A673 (cell line): ENCODE results near the gene SNED1.

Experiments
- EZH2 ChIP-seq: fragments of 200-600 bp; sonication (generic); IDR thresholded peaks from 2 replicates; pipeline ENCODE4 v1.6.1; 2017; ENCODE audit warnings: borderline replicate concordance, low read depth, mild to moderate bottlenecking, mixed read lengths, antibody characterized with exemption, low read length; ENCODE audit not compliant: poor library complexity, severe bottlenecking
- TF ChIP-seq, protein P1 (sequence below): fragments of 300-800, 200-600 bp; sonication (generic); conservative IDR thresholded peaks from 2 replicates; pipeline ENCODE4 v1.5.1; 2017; ENCODE audit warnings: low read depth, mild to moderate bottlenecking, antibody characterized with exemption, low read length, moderate library complexity, mixed read lengths

DNA sequence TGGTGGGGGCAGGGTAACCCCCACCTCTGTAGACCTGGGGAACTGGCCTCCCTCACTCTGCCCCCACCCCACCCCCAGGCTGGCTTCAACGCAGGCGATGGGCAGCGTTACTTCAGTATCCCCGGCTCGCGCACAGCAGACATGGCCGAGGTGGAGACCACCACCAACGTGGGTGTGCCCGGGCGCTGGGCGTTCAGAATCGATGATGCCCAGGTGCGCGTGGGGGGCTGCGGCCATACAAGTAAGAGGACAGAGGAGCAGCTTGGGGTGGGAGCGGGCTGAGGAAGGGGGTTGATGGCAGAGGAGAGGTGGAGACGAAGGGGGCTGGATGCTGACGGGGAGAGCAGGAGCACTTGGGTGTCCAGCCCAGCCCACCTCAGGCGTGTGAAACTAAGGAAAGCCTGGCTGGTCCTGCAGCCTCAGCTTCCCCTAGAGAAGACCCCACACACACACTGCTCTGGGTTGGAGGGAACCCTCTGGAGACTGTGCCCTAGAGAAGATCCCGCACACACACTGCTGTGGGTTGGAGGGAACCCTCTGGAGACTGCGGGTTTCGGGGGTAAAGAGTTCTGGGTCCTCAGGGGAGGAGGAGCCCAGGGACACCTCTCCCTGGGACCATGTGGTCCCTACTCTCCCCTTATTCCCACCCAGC, 36.2 kb downstream of the SNED1 start:
- TF ChIP-seq, protein P1, sequence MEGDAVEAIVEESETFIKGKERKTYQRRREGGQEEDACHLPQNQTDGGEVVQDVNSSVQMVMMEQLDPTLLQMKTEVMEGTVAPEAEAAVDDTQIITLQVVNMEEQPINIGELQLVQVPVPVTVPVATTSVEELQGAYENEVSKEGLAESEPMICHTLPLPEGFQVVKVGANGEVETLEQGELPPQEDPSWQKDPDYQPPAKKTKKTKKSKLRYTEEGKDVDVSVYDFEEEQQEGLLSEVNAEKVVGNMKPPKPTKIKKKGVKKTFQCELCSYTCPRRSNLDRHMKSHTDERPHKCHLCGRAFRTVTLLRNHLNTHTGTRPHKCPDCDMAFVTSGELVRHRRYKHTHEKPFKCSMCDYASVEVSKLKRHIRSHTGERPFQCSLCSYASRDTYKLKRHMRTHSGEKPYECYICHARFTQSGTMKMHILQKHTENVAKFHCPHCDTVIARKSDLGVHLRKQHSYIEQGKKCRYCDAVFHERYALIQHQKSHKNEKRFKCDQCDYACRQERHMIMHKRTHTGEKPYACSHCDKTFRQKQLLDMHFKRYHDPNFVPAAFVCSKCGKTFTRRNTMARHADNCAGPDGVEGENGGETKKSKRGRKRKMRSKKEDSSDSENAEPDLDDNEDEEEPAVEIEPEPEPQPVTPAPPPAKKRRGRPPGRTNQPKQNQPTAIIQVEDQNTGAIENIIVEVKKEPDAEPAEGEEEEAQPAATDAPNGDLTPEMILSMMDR = no peak
- no peak for TF ChIP-seq EZH2
